ENCODE data around the gene PRR30. TPM values are rescaled to one million over a fixed set of nuclear protein-coding genes. Genes with fewer than 3 reads are reported as not detected.

The PRR30 gene
- total and polyA plus RNA-seq, 2 donors (not counting 1 experiment from before 2014, with no cell fraction given): not detected

Other genes with a start within 250 kb of the PRR30 start
- 2.8 and 7.9 TPM in 2 replicates for gene MAPRE3, start 168.8 kb downstream of the PRR30 start, total RNA-seq
- 13.9 and 21.0 TPM in 2 replicates for gene MAPRE3, start 168.8 kb downstream of the PRR30 start, polyA plus RNA-seq
- 17.5 and 22.6 TPM in 2 replicates for gene TMEM214, start 106.4 kb downstream of the PRR30 start, total RNA-seq
- 115 and 127 TPM in 2 replicates for gene TMEM214, start 106.4 kb downstream of the PRR30 start, polyA plus RNA-seq
- 19.8 TPM in 2 replicates for gene AGBL5, start 87.7 kb downstream of the PRR30 start, total RNA-seq
- gene AGBL5, start 87.7 kb downstream of the PRR30 start, polyA plus RNA-seq: 20.9 and 26.1 TPM in 2 replicates
- gene OST4, start 67.8 kb downstream of the PRR30 start, total RNA-seq: 479 and 505 TPM in 2 replicates
- gene OST4, start 67.8 kb downstream of the PRR30 start, polyA plus RNA-seq: 1,054 and 1,265 TPM in 2 replicates
- gene EMILIN1, start 60.8 kb downstream of the PRR30 start, total RNA-seq: 187 and 251 TPM in 2 replicates
- 44.3 and 46.8 TPM in 2 replicates for gene EMILIN1, start 60.8 kb downstream of the PRR30 start, polyA plus RNA-seq
- 1.0 and 1.3 TPM in 2 replicates for gene KHK, start 52.6 kb downstream of the PRR30 start, total RNA-seq
- 0.17 and 0.54 TPM in 2 replicates for gene KHK, start 52.6 kb downstream of the PRR30 start, polyA plus RNA-seq
- gene CGREF1, start 20.3 kb downstream of the PRR30 start, total RNA-seq: 2.3 and 10.0 TPM in 2 replicates
- gene CGREF1, start 20.3 kb downstream of the PRR30 start, polyA plus RNA-seq: 1.5 and 1.9 TPM in 2 replicates
- 0.17 and 0.26 TPM in 2 replicates for gene ABHD1, start 15.6 kb downstream of the PRR30 start, total RNA-seq
- 0.08 and 0.10 TPM in 2 replicates for gene ABHD1, start 15.6 kb downstream of the PRR30 start, polyA plus RNA-seq
- 36.0 and 39.8 TPM in 2 replicates for gene PREB, start 4.8 kb downstream of the PRR30 start, total RNA-seq
- gene PREB, start 4.8 kb downstream of the PRR30 start, polyA plus RNA-seq: 42.9 and 48.5 TPM in 2 replicates
- gene TCF23, start 9.6 kb upstream of the PRR30 start, total RNA-seq: under 0.01 TPM in 1 of 2 replicates, not detected in the other
- not detected in 2 replicates for gene TCF23, start 9.6 kb upstream of the PRR30 start, polyA plus RNA-seq
- 202 and 235 TPM in 2 replicates for gene ATRAID, start 72.6 kb upstream of the PRR30 start, total RNA-seq
- 176 and 238 TPM in 2 replicates for gene ATRAID, start 72.6 kb upstream of the PRR30 start, polyA plus RNA-seq
- 13.9 and 18.5 TPM in 2 replicates for gene SLC5A6, start 72.9 kb upstream of the PRR30 start, total RNA-seq
- 11.5 and 21.0 TPM in 2 replicates for gene SLC5A6, start 72.9 kb upstream of the PRR30 start, polyA plus RNA-seq
- 32.0 and 33.1 TPM in 2 replicates for gene CAD, start 78.0 kb upstream of the PRR30 start, total RNA-seq
- 11.9 and 21.5 TPM in 2 replicates for gene CAD, start 78.0 kb upstream of the PRR30 start, polyA plus RNA-seq
- under 0.01 TPM in 1 of 2 replicates, not detected in the other for gene SLC30A3, start 123.6 kb upstream of the PRR30 start, total RNA-seq
- 0.12 and 0.38 TPM in 2 replicates for gene SLC30A3, start 123.6 kb upstream of the PRR30 start, polyA plus RNA-seq
- not detected in 2 replicates for gene DNAJC5G, start 136.0 kb upstream of the PRR30 start, total RNA-seq
- not detected in 2 replicates for gene DNAJC5G, start 136.0 kb upstream of the PRR30 start, polyA plus RNA-seq
- gene TRIM54, start 143.0 kb upstream of the PRR30 start, total RNA-seq: 0.17 TPM in 1 of 2 replicates, not detected in the other
- gene TRIM54, start 143.0 kb upstream of the PRR30 start, polyA plus RNA-seq: 0.06 TPM in 1 of 2 replicates, not detected in the other
- gene UCN, start 169.0 kb upstream of the PRR30 start, total RNA-seq: 1.2 and 1.3 TPM in 2 replicates
- gene UCN, start 169.0 kb upstream of the PRR30 start, polyA plus RNA-seq: 0.14 TPM in 1 of 2 replicates, not detected in the other
- 65.2 and 83.2 TPM in 2 replicates for gene MPV17, start 183.7 kb upstream of the PRR30 start, total RNA-seq
- 272 and 289 TPM in 2 replicates for gene MPV17, start 183.7 kb upstream of the PRR30 start, polyA plus RNA-seq
- 18.2 and 19.2 TPM in 2 replicates for gene GTF3C2, start 217.4 kb upstream of the PRR30 start, total RNA-seq
- gene GTF3C2, start 217.4 kb upstream of the PRR30 start, polyA plus RNA-seq: 30.2 and 41.8 TPM in 2 replicates
- 28.6 and 28.8 TPM in 2 replicates for gene EIF2B4, start 230.9 kb upstream of the PRR30 start, total RNA-seq
- gene EIF2B4, start 230.9 kb upstream of the PRR30 start, polyA plus RNA-seq: 29.8 and 41.2 TPM in 2 replicates
- 152 and 155 TPM in 2 replicates for gene SNX17, start 231.2 kb upstream of the PRR30 start, total RNA-seq
- 118 and 134 TPM in 2 replicates for gene SNX17, start 231.2 kb upstream of the PRR30 start, polyA plus RNA-seq
- gene ZNF513, start 241.3 kb upstream of the PRR30 start, total RNA-seq: 7.7 and 8.4 TPM in 2 replicates
- 7.0 and 7.4 TPM in 2 replicates for gene ZNF513, start 241.3 kb upstream of the PRR30 start, polyA plus RNA-seq